Central memory CD8-positive, alpha-beta T cell (primary cell): Measurements from ENCODE around the gene BSN.
A peak's percentile ranks its signal among the peaks of the same experiment; 100 is the strongest.

ENCODE experiments used
- ATAC-seq: fragments of 150-1000 bp; cut with Tn5 transposase; replicated peaks from 2 replicates; pipeline ENCODE4 v1.10.0; 2022; ENCODE audit warnings: mild to moderate bottlenecking, moderate FRiP score, moderate number of reproducible peaks; ENCODE audit not compliant: poor library complexity, severe bottlenecking; ENCODE audit errors: extremely low read depth
- DNase-seq, 2 donors: peaks; one replicate each; pipeline ENCODE4 v3.0.0; 2021; ENCODE audit warnings: low spot score in 2 of 2
- H3K27ac Mint-ChIP-seq: one replicate; pipeline ENCODE4 v1.8.0; 2022; ENCODE audit warnings: low read depth, mild to moderate bottlenecking, moderate library complexity, mixed read lengths
- H3K27me3 Mint-ChIP-seq: one replicate; pipeline ENCODE4 v1.8.0; 2022; ENCODE audit warnings: mixed read lengths
- H3K36me3 Mint-ChIP-seq: one replicate; pipeline ENCODE4 v1.8.0; 2022; ENCODE audit warnings: mild to moderate bottlenecking, moderate library complexity, mixed read lengths; ENCODE audit not compliant: insufficient read depth
- H3K4me1 Mint-ChIP-seq: one replicate; pipeline ENCODE4 v1.8.0; 2022; ENCODE audit warnings: mixed read lengths
- H3K4me3 Mint-ChIP-seq: one replicate; pipeline ENCODE4 v1.8.0; 2022; ENCODE audit warnings: mild to moderate bottlenecking, moderate library complexity, mixed read lengths
- H3K9me3 Mint-ChIP-seq: one replicate; pipeline ENCODE4 v1.8.0; 2022; ENCODE audit warnings: mixed read lengths

BSN gene

GRCh38 chr3:49539659-49540560 is 14.4 kb upstream of the BSN start:
- peaks cover 5% of the 10 kb centered on the region for H3K4me1 Mint-ChIP-seq
- H3K9me3 Mint-ChIP-seq = no peaks in the 10 kb centered on the region
- H3K27me3 Mint-ChIP-seq = peaks cover 12% of the 10 kb centered on the region
- peaks cover 2% of the 10 kb centered on the region for H3K36me3 Mint-ChIP-seq
- ATAC-seq (peak; percentile 86), DNase-seq (peak; percentile 85 to 98)
- peak overlapping the region; percentile 25 for H3K27ac Mint-ChIP-seq
- peak overlapping the region; percentile 73 for H3K4me3 Mint-ChIP-seq

- Mint-ChIP-seq H3K27me3 (peaks cover 26% of the 10 kb centered on the region), H3K9me3 (no peaks in the 10 kb centered on the region), H3K4me1 (peaks cover 16% of the 10 kb centered on the region), H3K36me3 (peaks cover 16% of the 10 kb centered on the region), H3K4me3 (peak overlapping the region; percentile 20), H3K27ac (no peak overlapping the region)
- no peak for ATAC-seq
- DNase-seq = no peak
Measured at GRCh38 chr3:49552087-49552486, 2.2 kb upstream of the BSN start.

GRCh38 chr3:49553324-49553691 is 969 bp upstream of the BSN start:
- DNase-seq (no peak), ATAC-seq (no peak)
- H3K4me3 Mint-ChIP-seq = peak overlapping the region; percentile 85
- no peaks in the 10 kb centered on the region for H3K9me3 Mint-ChIP-seq
- peaks cover 31% of the 10 kb centered on the region for H3K27me3 Mint-ChIP-seq
- H3K36me3 Mint-ChIP-seq = peaks cover 16% of the 10 kb centered on the region
- H3K27ac Mint-ChIP-seq = peak overlapping the region; percentile 71
- H3K4me1 Mint-ChIP-seq = peaks cover 16% of the 10 kb centered on the region

GRCh38 chr3:49554633-49555265 is 472 bp downstream of the BSN start:
- H3K36me3 Mint-ChIP-seq = peaks cover 16% of the 10 kb centered on the region
- peak in 1 of 2 donors; percentile 50 for DNase-seq
- no peak overlapping the region for H3K27ac Mint-ChIP-seq
- no peaks in the 10 kb centered on the region for H3K9me3 Mint-ChIP-seq
- H3K27me3 Mint-ChIP-seq = peaks cover 36% of the 10 kb centered on the region
- ATAC-seq = peak; percentile 71
- H3K4me1 Mint-ChIP-seq = peaks cover 16% of the 10 kb centered on the region
- H3K4me3 Mint-ChIP-seq = peak overlapping the region; percentile 85

GRCh38 chr3:49556500-49557275 is 2.4 kb downstream of the BSN start:
- Mint-ChIP-seq H3K27me3 (peaks cover 39% of the 10 kb centered on the region), H3K27ac (no peak overlapping the region), H3K4me1 (peaks cover 15% of the 10 kb centered on the region)

GRCh38 chr3:49563040-49563578 is 8.8 kb downstream of the BSN start:
- no peak for ATAC-seq
- no peaks in the 10 kb centered on the region for H3K9me3 Mint-ChIP-seq
- no peaks in the 10 kb centered on the region for H3K36me3 Mint-ChIP-seq
- H3K27me3 Mint-ChIP-seq = peaks cover 30% of the 10 kb centered on the region
- no peak for DNase-seq
- no peak overlapping the region for H3K4me3 Mint-ChIP-seq
- no peak overlapping the region for H3K27ac Mint-ChIP-seq
- H3K4me1 Mint-ChIP-seq = no peaks in the 10 kb centered on the region

More at GRCh38 chr3:49556500-49557275, 2.4 kb downstream of the BSN start:
- no peak for ATAC-seq
- Mint-ChIP-seq H3K4me3 (no peak overlapping the region), H3K36me3 (peaks cover 14% of the 10 kb centered on the region), H3K9me3 (no peaks in the 10 kb centered on the region)
- no peak for DNase-seq

GRCh38 chr3:49563766-49564165 is 9.5 kb downstream of the BSN start:
- Mint-ChIP-seq H3K4me1 (no peaks in the 10 kb centered on the region), H3K27ac (no peak overlapping the region), H3K27me3 (peaks cover 24% of the 10 kb centered on the region), H3K9me3 (no peaks in the 10 kb centered on the region), H3K4me3 (no peak overlapping the region), H3K36me3 (no peaks in the 10 kb centered on the region)
- ATAC-seq = no peak
- DNase-seq = no peak

- no peak for ATAC-seq
- no peaks in the 10 kb centered on the region for H3K9me3 Mint-ChIP-seq
- peaks cover 12% of the 10 kb centered on the region for H3K27me3 Mint-ChIP-seq
- no peaks in the 10 kb centered on the region for H3K36me3 Mint-ChIP-seq
- no peaks in the 10 kb centered on the region for H3K4me1 Mint-ChIP-seq
- no peak for DNase-seq
- no peak overlapping the region for H3K4me3 Mint-ChIP-seq
- no peak overlapping the region for H3K27ac Mint-ChIP-seq
Measured at GRCh38 chr3:49566312-49566711, 12.0 kb downstream of the BSN start.

- no peak overlapping the region for H3K4me3 Mint-ChIP-seq
- H3K36me3 Mint-ChIP-seq = no peaks in the 10 kb centered on the region
- H3K27ac Mint-ChIP-seq = no peak overlapping the region
- no peak for ATAC-seq
- H3K4me1 Mint-ChIP-seq = no peaks in the 10 kb centered on the region
- no peak for DNase-seq
- peaks cover 6% of the 10 kb centered on the region for H3K27me3 Mint-ChIP-seq
- H3K9me3 Mint-ChIP-seq = no peaks in the 10 kb centered on the region
Measured at GRCh38 chr3:49567406-49567805, 13.1 kb downstream of the BSN start.

GRCh38 chr3:49568965-49569364 is 14.7 kb downstream of the BSN start:
- Mint-ChIP-seq H3K27me3 (no peaks in the 10 kb centered on the region), H3K4me1 (no peaks in the 10 kb centered on the region), H3K4me3 (no peak overlapping the region), H3K9me3 (no peaks in the 10 kb centered on the region), H3K27ac (no peak overlapping the region), H3K36me3 (no peaks in the 10 kb centered on the region)
- DNase-seq (no peak), ATAC-seq (no peak)

- Mint-ChIP-seq H3K36me3 (no peaks in the 10 kb centered on the region), H3K9me3 (no peaks in the 10 kb centered on the region), H3K27ac (no peak overlapping the region), H3K4me3 (no peak overlapping the region), H3K27me3 (no peaks in the 10 kb centered on the region), H3K4me1 (no peaks in the 10 kb centered on the region)
- ATAC-seq (no peak), DNase-seq (no peak)
Measured at GRCh38 chr3:49570028-49570654, 15.9 kb downstream of the BSN start.

GRCh38 chr3:49582177-49582576 is 27.9 kb downstream of the BSN start:
- no peaks in the 10 kb centered on the region for H3K9me3 Mint-ChIP-seq
- H3K4me3 Mint-ChIP-seq = no peak overlapping the region
- H3K27me3 Mint-ChIP-seq = peaks cover 14% of the 10 kb centered on the region
- H3K36me3 Mint-ChIP-seq = no peaks in the 10 kb centered on the region
- ATAC-seq = no peak
- H3K4me1 Mint-ChIP-seq = no peaks in the 10 kb centered on the region
- H3K27ac Mint-ChIP-seq = no peak overlapping the region
- DNase-seq = no peak
